ENCODE measurements around the gene INPP1.

The INPP1 gene

GRCh38 chr2:190318514-190318913, 24.9 kb upstream of the INPP1 start:
- H3K4me3 ChIP-seq (ENCODE audit: low read length) = peak overlapping the region; percentile 83
- H3K27ac ChIP-seq (ENCODE audit: low read length) = no peak overlapping the region
- peak overlapping the region; percentile 51 for H3K9ac ChIP-seq (ENCODE audit: low read length)
- peaks cover 8% of the 10 kb centered on the region for H3K4me1 ChIP-seq (ENCODE audit: control insufficient read depth, low read depth, low read length)
- H3K36me3 ChIP-seq (ENCODE audit: control insufficient read depth, low read depth, low read length) = no peaks in the 10 kb centered on the region
- no peaks in the 10 kb centered on the region for H3K9me3 ChIP-seq (ENCODE audit: control insufficient read depth, low read depth, low read length)
- H3K27me3 ChIP-seq (ENCODE audit: control insufficient read depth, insufficient read depth, low read length) = no peaks in the 10 kb centered on the region

GRCh38 chr2:190318931-190319554, 24.3 kb upstream of the INPP1 start:
- Histone ChIP-seq H3K27me3 (ENCODE audit: control insufficient read depth, insufficient read depth, low read length) (no peaks in the 10 kb centered on the region), H3K36me3 (ENCODE audit: control insufficient read depth, low read depth, low read length) (no peaks in the 10 kb centered on the region), H3K27ac (ENCODE audit: low read length) (no peak overlapping the region), H3K9me3 (ENCODE audit: control insufficient read depth, low read depth, low read length) (no peaks in the 10 kb centered on the region), H3K4me1 (ENCODE audit: control insufficient read depth, low read depth, low read length) (peaks cover 8% of the 10 kb centered on the region), H3K4me3 (ENCODE audit: low read length) (peak overlapping the region; percentile 83), H3K9ac (ENCODE audit: low read length) (peak overlapping the region; percentile 51)

- Histone ChIP-seq H3K4me1 (ENCODE audit: control insufficient read depth, low read depth, low read length) (peaks cover 8% of the 10 kb centered on the region), H3K9me3 (ENCODE audit: control insufficient read depth, low read depth, low read length) (no peaks in the 10 kb centered on the region), H3K4me3 (ENCODE audit: low read length) (peak within 1 kb of the TSS; percentile 83), H3K27ac (ENCODE audit: low read length) (no peak within 1 kb of the TSS), H3K9ac (ENCODE audit: low read length) (peak within 1 kb of the TSS; percentile 51), H3K36me3 (ENCODE audit: control insufficient read depth, low read depth, low read length) (no peaks in the 10 kb centered on the region), H3K27me3 (ENCODE audit: control insufficient read depth, insufficient read depth, low read length) (no peaks in the 10 kb centered on the region)
These were observed 23.6 kb upstream of the INPP1 start, which contains the start of gene HIBCH for GRCh38 chr2:190319555-190320498. Gene HIBCH, minus strand, starts transcription at chr2:190319826. Its CDS starts 76 bp downstream, at chr2:190319750.

DNA sequence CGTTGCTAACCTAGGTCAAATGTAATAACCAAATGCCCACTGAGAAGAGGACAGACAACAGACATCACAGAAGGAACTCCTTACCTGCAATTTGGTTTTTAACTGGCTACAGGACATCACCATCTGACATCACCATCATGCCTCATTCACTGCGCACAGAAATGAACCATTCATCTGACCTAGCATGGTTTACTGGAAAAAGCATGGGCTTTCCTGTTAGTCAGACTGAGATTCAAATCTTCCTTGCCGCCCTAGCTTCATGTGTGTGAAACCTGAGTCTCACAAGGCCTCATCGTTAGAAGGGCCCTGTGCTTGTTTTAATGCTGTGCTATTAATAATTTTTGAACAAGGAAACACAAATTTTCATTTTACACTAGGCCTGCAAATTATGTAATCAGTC, 22.7 kb upstream of the INPP1 start:
- no peak overlapping the region for H3K4me3 ChIP-seq (ENCODE audit: low read length)
- no peak overlapping the region for H3K9ac ChIP-seq (ENCODE audit: low read length)
- H3K4me1 ChIP-seq (ENCODE audit: control insufficient read depth, low read depth, low read length) = peaks cover 8% of the 10 kb centered on the region
- H3K27ac ChIP-seq (ENCODE audit: low read length) = no peak overlapping the region
- H3K9me3 ChIP-seq (ENCODE audit: control insufficient read depth, low read depth, low read length) = no peaks in the 10 kb centered on the region
- no peaks in the 10 kb centered on the region for H3K27me3 ChIP-seq (ENCODE audit: control insufficient read depth, insufficient read depth, low read length)
- no peaks in the 10 kb centered on the region for H3K36me3 ChIP-seq (ENCODE audit: control insufficient read depth, low read depth, low read length)

- Histone ChIP-seq H3K9me3 (ENCODE audit: control insufficient read depth, low read depth, low read length) (no peaks in the 10 kb centered on the region), H3K36me3 (ENCODE audit: control insufficient read depth, low read depth, low read length) (no peaks in the 10 kb centered on the region), H3K4me1 (ENCODE audit: control insufficient read depth, low read depth, low read length) (peaks cover 7% of the 10 kb centered on the region), H3K27ac (ENCODE audit: low read length) (no peak overlapping the region), H3K27me3 (ENCODE audit: control insufficient read depth, insufficient read depth, low read length) (no peaks in the 10 kb centered on the region), H3K4me3 (ENCODE audit: low read length) (no peak overlapping the region), H3K9ac (ENCODE audit: low read length) (no peak overlapping the region)
These were observed 20.0 kb upstream of the INPP1 start for GRCh38 chr2:190323406-190323805.

GRCh38 chr2:190325588-190325987, 17.8 kb upstream of the INPP1 start:
- no peaks in the 10 kb centered on the region for H3K4me1 ChIP-seq (ENCODE audit: control insufficient read depth, low read depth, low read length)
- no peak overlapping the region for H3K4me3 ChIP-seq (ENCODE audit: low read length)
- H3K9ac ChIP-seq (ENCODE audit: low read length) = no peak overlapping the region
- no peaks in the 10 kb centered on the region for H3K9me3 ChIP-seq (ENCODE audit: control insufficient read depth, low read depth, low read length)
- no peaks in the 10 kb centered on the region for H3K27me3 ChIP-seq (ENCODE audit: control insufficient read depth, insufficient read depth, low read length)
- H3K36me3 ChIP-seq (ENCODE audit: control insufficient read depth, low read depth, low read length) = no peaks in the 10 kb centered on the region
- H3K27ac ChIP-seq (ENCODE audit: low read length) = no peak overlapping the region

DNA sequence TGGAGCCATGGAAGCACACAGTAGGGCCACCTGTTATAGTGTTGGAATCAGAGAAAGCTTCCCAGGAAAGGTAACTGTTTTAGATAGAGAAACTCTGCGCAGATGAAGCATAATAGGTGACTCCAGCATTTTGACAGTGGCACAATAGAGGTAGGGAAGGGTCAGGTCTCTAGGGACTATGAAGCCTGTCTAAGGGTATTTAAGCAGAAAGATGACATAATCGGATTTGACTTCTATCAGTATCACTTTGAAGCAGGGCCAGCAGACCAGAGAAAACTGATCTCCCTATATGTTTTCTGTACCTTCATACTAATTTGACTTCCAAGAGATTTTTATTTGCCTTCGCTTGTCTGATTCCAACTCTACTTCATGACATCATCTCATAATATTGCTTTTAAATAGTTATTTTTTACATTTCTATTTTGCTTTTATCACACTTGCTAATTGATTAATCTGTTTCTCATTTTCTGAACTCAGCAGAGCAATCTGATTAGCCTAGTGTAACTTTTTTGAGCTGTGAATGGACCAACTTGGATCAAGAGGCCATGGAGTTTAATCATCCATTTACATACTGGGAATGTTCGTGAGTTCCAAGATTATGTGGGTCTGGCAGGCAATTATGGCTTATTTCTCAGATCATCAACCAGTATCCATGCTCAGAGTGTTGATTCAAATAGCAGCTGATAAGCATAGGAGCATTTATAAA, 15.4 kb upstream of the INPP1 start:
- H3K9ac ChIP-seq (ENCODE audit: low read length) = no peak overlapping the region
- no peak overlapping the region for H3K4me3 ChIP-seq (ENCODE audit: low read length)
- no peaks in the 10 kb centered on the region for H3K36me3 ChIP-seq (ENCODE audit: control insufficient read depth, low read depth, low read length)
- no peaks in the 10 kb centered on the region for H3K27me3 ChIP-seq (ENCODE audit: control insufficient read depth, insufficient read depth, low read length)
- no peaks in the 10 kb centered on the region for H3K4me1 ChIP-seq (ENCODE audit: control insufficient read depth, low read depth, low read length)
- H3K9me3 ChIP-seq (ENCODE audit: control insufficient read depth, low read depth, low read length) = no peaks in the 10 kb centered on the region
- H3K27ac ChIP-seq (ENCODE audit: low read length) = no peak overlapping the region

GRCh38 chr2:190328573-190329147, 14.7 kb upstream of the INPP1 start:
- H3K36me3 ChIP-seq (ENCODE audit: control insufficient read depth, low read depth, low read length) = no peaks in the 10 kb centered on the region
- H3K4me3 ChIP-seq (ENCODE audit: low read length) = no peak overlapping the region
- no peak overlapping the region for H3K27ac ChIP-seq (ENCODE audit: low read length)
- no peaks in the 10 kb centered on the region for H3K4me1 ChIP-seq (ENCODE audit: control insufficient read depth, low read depth, low read length)
- H3K9me3 ChIP-seq (ENCODE audit: control insufficient read depth, low read depth, low read length) = no peaks in the 10 kb centered on the region
- H3K9ac ChIP-seq (ENCODE audit: low read length) = no peak overlapping the region
- H3K27me3 ChIP-seq (ENCODE audit: control insufficient read depth, insufficient read depth, low read length) = no peaks in the 10 kb centered on the region

GRCh38 chr2:190333395-190333794, 10.0 kb upstream of the INPP1 start:
- Histone ChIP-seq H3K4me1 (ENCODE audit: control insufficient read depth, low read depth, low read length) (no peaks in the 10 kb centered on the region), H3K9ac (ENCODE audit: low read length) (no peak overlapping the region), H3K27me3 (ENCODE audit: control insufficient read depth, insufficient read depth, low read length) (no peaks in the 10 kb centered on the region), H3K36me3 (ENCODE audit: control insufficient read depth, low read depth, low read length) (no peaks in the 10 kb centered on the region), H3K27ac (ENCODE audit: low read length) (no peak overlapping the region), H3K9me3 (ENCODE audit: control insufficient read depth, low read depth, low read length) (no peaks in the 10 kb centered on the region), H3K4me3 (ENCODE audit: low read length) (no peak overlapping the region)

DNA sequence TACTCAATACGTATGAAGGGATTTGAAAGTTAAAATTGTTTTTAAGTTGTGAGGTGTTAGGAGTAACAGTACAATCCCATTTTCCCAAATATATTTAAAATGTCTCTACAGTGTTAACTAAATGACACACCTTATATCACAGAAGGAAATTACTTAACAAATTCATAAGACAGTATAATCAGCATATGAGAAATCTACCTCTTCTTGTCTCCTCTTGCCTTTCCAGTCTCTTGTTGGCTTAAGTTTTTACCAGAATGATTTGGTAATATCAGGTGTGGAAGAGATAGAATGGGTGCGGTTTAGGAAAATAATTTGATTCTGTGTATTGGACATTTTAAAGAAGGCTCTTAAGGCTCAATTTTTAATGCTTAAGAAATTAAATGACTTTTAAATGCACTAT, 9.5 kb upstream of the INPP1 start:
- Histone ChIP-seq H3K36me3 (ENCODE audit: control insufficient read depth, low read depth, low read length) (no peaks in the 10 kb centered on the region), H3K4me1 (ENCODE audit: control insufficient read depth, low read depth, low read length) (no peaks in the 10 kb centered on the region), H3K27me3 (ENCODE audit: control insufficient read depth, insufficient read depth, low read length) (no peaks in the 10 kb centered on the region), H3K4me3 (ENCODE audit: low read length) (no peak overlapping the region), H3K9me3 (ENCODE audit: control insufficient read depth, low read depth, low read length) (no peaks in the 10 kb centered on the region), H3K9ac (ENCODE audit: low read length) (no peak overlapping the region), H3K27ac (ENCODE audit: low read length) (no peak overlapping the region)
